Neural cell (in vitro differentiated cells): Measurements from ENCODE around the gene STPG4. TPM values are rescaled to one million over a fixed set of nuclear protein-coding genes. Genes with fewer than 3 reads are reported as not detected.

Experiments
- H2AFZ ChIP-seq: fragments of 200-600, 300-800 bp; sonication (generic), shearing (Covaris generic); 2 replicates; pipeline ENCODE4 v1.6.0; 2014; ENCODE audit warnings: low read depth, mild to moderate bottlenecking, antibody characterized with exemption, low read length, moderate library complexity
- H3F3A ChIP-seq: fragments of 200-600 bp; shearing (Covaris generic); 2 replicates; pipeline ENCODE4 v1.6.1; 2016; ENCODE audit warnings: mild to moderate bottlenecking, moderate library complexity, mixed read lengths, antibody characterized with exemption, low read length; ENCODE audit not compliant: insufficient read depth, poor library complexity, severe bottlenecking
- H3K27ac ChIP-seq: fragments of 200-600, 300-800 bp; sonication (generic), shearing (Covaris generic); 2 replicates; pipeline ENCODE4 v1.5.1; 2014; ENCODE audit warnings: mild to moderate bottlenecking, low read length, moderate library complexity
- H3K27me3 ChIP-seq: fragments of 300-800, 200-600 bp; sonication (generic), shearing (Covaris generic); 2 replicates; pipeline ENCODE4 v1.6.0; 2014; ENCODE audit warnings: mild to moderate bottlenecking, low read depth, low read length, moderate library complexity; ENCODE audit not compliant: insufficient read depth
- H3K36me3 ChIP-seq: fragments of 300-800, 200-600 bp; sonication (generic), shearing (Covaris generic); 2 replicates; pipeline ENCODE4 v1.5.1; 2014; ENCODE audit warnings: mild to moderate bottlenecking, antibody characterized with exemption, low read length, moderate library complexity; ENCODE audit not compliant: insufficient read depth
- H3K4me2 ChIP-seq: fragments of 300-800, 200-600 bp; sonication (generic), shearing (Covaris generic); 2 replicates; pipeline ENCODE4 v1.6.0; 2014; ENCODE audit warnings: mild to moderate bottlenecking, low read length
- H3K4me3 ChIP-seq: fragments of 300-800, 200-600 bp; sonication (generic), shearing (Covaris generic); 2 replicates; pipeline ENCODE4 v1.5.1; 2014; ENCODE audit warnings: mild to moderate bottlenecking, low read length, moderate library complexity
- H3K79me2 ChIP-seq: fragments of 200-600 bp; shearing (Covaris generic); replicated peaks from 2 replicates; pipeline ENCODE4 v1.6.0; 2014; ENCODE audit warnings: mild to moderate bottlenecking, low read length, moderate library complexity; ENCODE audit not compliant: insufficient read depth
- H3K9ac ChIP-seq: fragments of 300-800, 200-600 bp; sonication (generic), shearing (Covaris generic); 2 replicates; pipeline ENCODE4 v1.6.1; 2016; ENCODE audit warnings: mild to moderate bottlenecking, low read length, mixed read lengths
- H3K9me2 ChIP-seq: fragments of 200-600 bp; shearing (Covaris generic); 2 replicates; pipeline ENCODE4 v1.6.1; 2016; ENCODE audit warnings: mild to moderate bottlenecking, low read length, mixed read lengths; ENCODE audit not compliant: insufficient read depth
- H3K9me3 ChIP-seq: fragments of 200-600, 300-800 bp; sonication (generic), shearing (Covaris generic); 2 replicates; pipeline ENCODE4 v1.6.1; 2016; ENCODE audit warnings: mild to moderate bottlenecking, mixed run types, low read length, moderate library complexity, mixed read lengths
- H4K20me1 ChIP-seq: fragments of 200-600 bp; shearing (Covaris generic); 2 replicates; pipeline ENCODE4 v1.6.1; 2016; ENCODE audit warnings: mild to moderate bottlenecking, mixed run types; ENCODE audit not compliant: insufficient read depth
- EP300 ChIP-seq: fragments of 450-650 bp; conservative IDR thresholded peaks from 2 replicates; pipeline ENCODE4 v1.6.1; 2014; ENCODE audit warnings: antibody characterized with exemption, mild to moderate bottlenecking, moderate library complexity; ENCODE audit not compliant: poor library complexity, severe bottlenecking
- MXI1 ChIP-seq: fragments of 450-650 bp; conservative IDR thresholded peaks from 2 replicates; pipeline ENCODE4 v1.6.1; 2014; ENCODE audit warnings: antibody characterized with exemption, mild to moderate bottlenecking; ENCODE audit not compliant: poor library complexity, severe bottlenecking
- POLR2AphosphoS5 ChIP-seq: IDR thresholded peaks from 2 replicates; pipeline ENCODE4 v1.6.1; 2012
- RAD21 ChIP-seq: fragments of 450-650 bp; conservative IDR thresholded peaks from 2 replicates; pipeline ENCODE4 v1.6.1; 2014; ENCODE audit warnings: antibody characterized with exemption, mild to moderate bottlenecking, moderate library complexity
- SMC3 ChIP-seq: fragments of 450-650 bp; conservative IDR thresholded peaks from 2 replicates; pipeline ENCODE4 v1.6.1; 2014; ENCODE audit warnings: antibody characterized with exemption, mild to moderate bottlenecking, moderate library complexity; ENCODE audit not compliant: poor library complexity
- TAF1 ChIP-seq: IDR thresholded peaks from 2 replicates; pipeline ENCODE4 v1.6.1; 2012; ENCODE audit warnings: low read depth
- polyA plus RNA-seq: library from polyadenylated mRNA; depleted of rRNA; stranded (reverse); fragments of >200 nt; gene quantifications from 2 replicates; pipeline ENCODE4 v1.2.3, GENCODE V29; 2014
- TF ChIP-seq, protein P1 (sequence below): IDR thresholded peaks from 2 replicates; pipeline ENCODE4 v1.6.1; 2012; ENCODE audit warnings: borderline replicate concordance
- TF ChIP-seq, protein P2 (sequence below): fragments of 450-650 bp; IDR thresholded peaks from 2 replicates; pipeline ENCODE4 v1.5.1; 2014; ENCODE audit warnings: antibody characterized with exemption, mild to moderate bottlenecking, moderate library complexity; ENCODE audit not compliant: poor library complexity, severe bottlenecking

The STPG4 gene
- polyA plus RNA-seq, 1 donor from 2014 or later, result not detected

DNA sequence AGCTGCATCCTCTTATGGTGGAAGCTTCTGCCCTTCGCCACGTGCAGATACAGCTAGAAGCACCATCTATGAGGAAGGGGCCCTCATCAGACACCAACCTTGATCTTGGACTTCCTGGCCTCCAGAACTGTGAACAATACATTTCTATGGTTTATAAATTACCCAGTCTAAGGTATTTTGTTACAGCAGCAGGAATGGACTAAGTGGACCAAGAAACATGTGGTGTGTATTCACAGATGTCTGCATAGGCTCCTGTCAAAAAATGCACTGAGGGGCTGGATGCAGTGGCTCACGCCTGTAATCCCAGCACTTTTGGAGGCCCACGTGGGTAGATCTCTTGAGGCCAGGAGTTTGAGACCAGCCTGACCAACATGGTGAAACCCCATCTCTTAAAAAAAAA, 57.5 kb downstream of the STPG4 start:
- Histone ChIP-seq H4K20me1 (no peaks in the 10 kb centered on the region), H3K36me3 (no peaks in the 10 kb centered on the region), H3F3A (no peaks in the 10 kb centered on the region), H3K4me3 (no peak overlapping the region), H3K27ac (no peak overlapping the region), H3K9ac (no peak overlapping the region), H3K27me3 (no peaks in the 10 kb centered on the region), H3K9me3 (no peaks in the 10 kb centered on the region), H3K4me2 (no peak overlapping the region), H2AFZ (no peak overlapping the region), H3K9me2 (no peaks in the 10 kb centered on the region), H3K79me2 (no peaks in the 10 kb centered on the region)
- TF ChIP-seq EP300 (no peak), SMC3 (no peak), MXI1 (no peak), TAF1 (no peak), RAD21 (no peak)
- TF ChIP-seq, protein P1, sequence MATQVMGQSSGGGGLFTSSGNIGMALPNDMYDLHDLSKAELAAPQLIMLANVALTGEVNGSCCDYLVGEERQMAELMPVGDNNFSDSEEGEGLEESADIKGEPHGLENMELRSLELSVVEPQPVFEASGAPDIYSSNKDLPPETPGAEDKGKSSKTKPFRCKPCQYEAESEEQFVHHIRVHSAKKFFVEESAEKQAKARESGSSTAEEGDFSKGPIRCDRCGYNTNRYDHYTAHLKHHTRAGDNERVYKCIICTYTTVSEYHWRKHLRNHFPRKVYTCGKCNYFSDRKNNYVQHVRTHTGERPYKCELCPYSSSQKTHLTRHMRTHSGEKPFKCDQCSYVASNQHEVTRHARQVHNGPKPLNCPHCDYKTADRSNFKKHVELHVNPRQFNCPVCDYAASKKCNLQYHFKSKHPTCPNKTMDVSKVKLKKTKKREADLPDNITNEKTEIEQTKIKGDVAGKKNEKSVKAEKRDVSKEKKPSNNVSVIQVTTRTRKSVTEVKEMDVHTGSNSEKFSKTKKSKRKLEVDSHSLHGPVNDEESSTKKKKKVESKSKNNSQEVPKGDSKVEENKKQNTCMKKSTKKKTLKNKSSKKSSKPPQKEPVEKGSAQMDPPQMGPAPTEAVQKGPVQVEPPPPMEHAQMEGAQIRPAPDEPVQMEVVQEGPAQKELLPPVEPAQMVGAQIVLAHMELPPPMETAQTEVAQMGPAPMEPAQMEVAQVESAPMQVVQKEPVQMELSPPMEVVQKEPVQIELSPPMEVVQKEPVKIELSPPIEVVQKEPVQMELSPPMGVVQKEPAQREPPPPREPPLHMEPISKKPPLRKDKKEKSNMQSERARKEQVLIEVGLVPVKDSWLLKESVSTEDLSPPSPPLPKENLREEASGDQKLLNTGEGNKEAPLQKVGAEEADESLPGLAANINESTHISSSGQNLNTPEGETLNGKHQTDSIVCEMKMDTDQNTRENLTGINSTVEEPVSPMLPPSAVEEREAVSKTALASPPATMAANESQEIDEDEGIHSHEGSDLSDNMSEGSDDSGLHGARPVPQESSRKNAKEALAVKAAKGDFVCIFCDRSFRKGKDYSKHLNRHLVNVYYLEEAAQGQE, result no peak

DNA sequence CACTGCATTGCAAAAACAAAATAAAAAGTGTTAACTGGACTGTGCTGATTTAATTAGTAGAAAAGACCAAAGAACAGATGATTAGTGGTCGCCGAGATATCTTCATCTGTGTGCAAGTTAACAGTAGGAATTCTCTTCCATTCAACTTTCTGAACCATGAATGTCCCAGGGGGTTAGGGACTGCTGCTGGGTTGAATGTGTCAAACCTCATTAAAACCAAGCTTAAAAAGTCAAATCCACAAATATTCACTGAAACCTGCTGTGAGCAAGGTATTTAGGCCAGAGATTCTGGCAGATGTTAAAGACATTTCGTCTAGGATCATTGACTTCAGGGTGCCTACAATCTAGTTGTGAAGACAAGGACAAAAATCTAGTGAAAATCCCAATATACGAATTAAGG, 58.7 kb downstream of the STPG4 start:
- Histone ChIP-seq H3K27me3 (no peaks in the 10 kb centered on the region), H4K20me1 (no peaks in the 10 kb centered on the region), H3F3A (no peaks in the 10 kb centered on the region), H3K79me2 (no peaks in the 10 kb centered on the region), H3K9ac (no peak overlapping the region), H3K9me3 (no peaks in the 10 kb centered on the region), H2AFZ (no peak overlapping the region), H3K4me3 (no peak overlapping the region), H3K27ac (no peak overlapping the region), H3K36me3 (no peaks in the 10 kb centered on the region), H3K4me2 (no peak overlapping the region), H3K9me2 (no peaks in the 10 kb centered on the region)
- TF ChIP-seq RAD21, result no peak
- TF ChIP-seq, protein P2, sequence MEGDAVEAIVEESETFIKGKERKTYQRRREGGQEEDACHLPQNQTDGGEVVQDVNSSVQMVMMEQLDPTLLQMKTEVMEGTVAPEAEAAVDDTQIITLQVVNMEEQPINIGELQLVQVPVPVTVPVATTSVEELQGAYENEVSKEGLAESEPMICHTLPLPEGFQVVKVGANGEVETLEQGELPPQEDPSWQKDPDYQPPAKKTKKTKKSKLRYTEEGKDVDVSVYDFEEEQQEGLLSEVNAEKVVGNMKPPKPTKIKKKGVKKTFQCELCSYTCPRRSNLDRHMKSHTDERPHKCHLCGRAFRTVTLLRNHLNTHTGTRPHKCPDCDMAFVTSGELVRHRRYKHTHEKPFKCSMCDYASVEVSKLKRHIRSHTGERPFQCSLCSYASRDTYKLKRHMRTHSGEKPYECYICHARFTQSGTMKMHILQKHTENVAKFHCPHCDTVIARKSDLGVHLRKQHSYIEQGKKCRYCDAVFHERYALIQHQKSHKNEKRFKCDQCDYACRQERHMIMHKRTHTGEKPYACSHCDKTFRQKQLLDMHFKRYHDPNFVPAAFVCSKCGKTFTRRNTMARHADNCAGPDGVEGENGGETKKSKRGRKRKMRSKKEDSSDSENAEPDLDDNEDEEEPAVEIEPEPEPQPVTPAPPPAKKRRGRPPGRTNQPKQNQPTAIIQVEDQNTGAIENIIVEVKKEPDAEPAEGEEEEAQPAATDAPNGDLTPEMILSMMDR, result no peak
- TF ChIP-seq, protein P1, result no peak
- TF ChIP-seq POLR2AphosphoS5, result no peak
